K562 (cell line): Measurements from ENCODE around the gene CUTC. TPM values are rescaled to one million over a fixed set of nuclear protein-coding genes. Genes with fewer than 3 reads are reported as not detected.

Source experiments
- ATAC-seq: fragments of 200-7000 bp; cut with Tn5 transposase; 3 replicates; pipeline ENCODE4 v1.9.1; 2020; ENCODE audit warnings: moderate library complexity
- BruUV-seq: library from RNA; stranded (reverse); fragments of 400-500 nt; replicated peaks from 2 replicates; lab custom pipeline; 2021; lab: Mats Ljungman, UMichigan
- CTCF ChIA-PET: fragments of 300-600 bp; formaldehyde crosslinking; extraction: SDS; loops from one replicate; lab custom pipeline; 2021; ENCODE audit warnings: low intra/inter-chr PET ratio; lab: Yijun Ruan, JAX
- POLR2A ChIA-PET: fragments of 300-600, 350-650 bp; sonication (Branson Sonifier 250); formaldehyde crosslinking; extraction: SDS; loops from one replicate; lab custom pipeline; 2021; ENCODE audit warnings: antibody characterized with exemption, inconsistent platforms; lab: Yijun Ruan, JAX
- DNase-seq, 4 experiments: peaks; one replicate each; pipeline versions ENCODE4 v3.0.0 to v3.0.0-alpha.2; 2011 to 2018; ENCODE audit warnings: low spot score in 3 of 4, mixed read lengths in 3 of 4; ENCODE audit errors: extremely low read depth in 1 of 4
- FAIRE-seq: peaks from 2 replicates; lab custom pipeline; 2011; peaks lifted over from hg19 to GRCh38; lab: Jason Lieb, UNC
- H2AFZ ChIP-seq: 2 replicates; pipeline ENCODE4 v1.6.0; 2011; ENCODE audit warnings: low read depth, low read length, control low read depth, inconsistent platforms
- H3K27ac ChIP-seq: fragments of 200-600 bp; 3 replicates; pipeline ENCODE4 v1.8.0; 2011; ENCODE audit warnings: low read depth, mild to moderate bottlenecking, control low read depth, inconsistent platforms, low read length, moderate library complexity, mixed read lengths; ENCODE audit errors: extremely low read depth
- H3K27me3 ChIP-seq, 2 experiments: fragments of 300-600 bp in 1 of 2; 2 replicates in 1 of 2; 3 replicates in 1 of 2; pipeline versions ENCODE4 v1.6.0 to v1.8.0; 2011; ENCODE audit warnings: inconsistent platforms in 2 of 2, low read length in 2 of 2, mild to moderate bottlenecking in 1 of 2, mixed read lengths in 1 of 2, moderate library complexity in 1 of 2; ENCODE audit not compliant: control insufficient read depth in 2 of 2, insufficient read depth in 2 of 2
- H3K36me3 ChIP-seq: fragments of 300-600 bp; 3 replicates; pipeline ENCODE4 v1.8.0; 2011; ENCODE audit warnings: mild to moderate bottlenecking, low read length, inconsistent platforms; ENCODE audit not compliant: control insufficient read depth, insufficient read depth
- H3K4me1 ChIP-seq, 2 experiments: fragments of 200-600 bp in 1 of 2; replicated peaks in 1 of 2; 2 replicates in 1 of 2; 3 replicates in 1 of 2; pipeline versions ENCODE4 v1.5.1 to v1.8.0; 2011; ENCODE audit warnings: inconsistent platforms in 2 of 2, low read length in 2 of 2, mild to moderate bottlenecking in 1 of 2, mixed read lengths in 1 of 2, moderate library complexity in 1 of 2; ENCODE audit not compliant: control insufficient read depth in 2 of 2, insufficient read depth in 2 of 2
- H3K4me2 ChIP-seq: 2 replicates; pipeline ENCODE4 v1.6.1; 2011; ENCODE audit warnings: low read length, control low read depth, inconsistent platforms, mixed read lengths; ENCODE audit not compliant: insufficient read depth
- H3K4me3 ChIP-seq: fragments of 200-600 bp; sonication (generic), shearing (Covaris generic); 2 replicates; pipeline ENCODE4 v1.5.1; 2016; ENCODE audit warnings: control low read depth, inconsistent platforms
- H3K79me2 ChIP-seq: fragments of 200-600 bp; 3 replicates; pipeline ENCODE4 v1.8.0; 2011; ENCODE audit warnings: low read length, inconsistent platforms; ENCODE audit not compliant: control insufficient read depth, insufficient read depth
- H3K9ac ChIP-seq, 2 experiments: 2 replicates each; pipeline versions ENCODE4 v1.6.0 to v1.6.1; 2011; ENCODE audit warnings: low read depth in 2 of 2, low read length in 2 of 2, control low read depth in 1 of 2, inconsistent platforms in 1 of 2, mild to moderate bottlenecking in 1 of 2, mixed read lengths in 1 of 2; ENCODE audit not compliant: insufficient read depth in 1 of 2
- H3K9me1 ChIP-seq: one replicate; pipeline ENCODE4 v1.6.0; 2011; ENCODE audit warnings: inconsistent platforms, mild to moderate bottlenecking, low read length, moderate library complexity; ENCODE audit not compliant: control insufficient read depth, insufficient read depth
- H3K9me3 ChIP-seq: replicated peaks from 2 replicates; pipeline ENCODE4 v1.5.1; 2011; ENCODE audit warnings: low read depth, low read length, inconsistent platforms; ENCODE audit not compliant: control insufficient read depth, insufficient read depth
- H4K20me1 ChIP-seq: replicated peaks from 2 replicates; pipeline ENCODE4 v1.6.1; 2011; ENCODE audit warnings: low read length, inconsistent platforms, mixed read lengths; ENCODE audit not compliant: control insufficient read depth, insufficient read depth
- BRF2 ChIP-seq: IDR thresholded peaks from 3 replicates; pipeline ENCODE4 v1.6.1; 2011; ENCODE audit warnings: borderline replicate concordance, mild to moderate bottlenecking; ENCODE audit not compliant: insufficient read length, insufficient read depth
- CHAMP1 ChIP-seq: fragments of 450-650 bp; IDR thresholded peaks from 2 replicates; pipeline ENCODE4 v1.6.1; 2016; ENCODE audit warnings: mild to moderate bottlenecking
- DNMT1 ChIP-seq: fragments of 450-650 bp; IDR thresholded peaks from 2 replicates; pipeline ENCODE4 v1.6.1; 2016; ENCODE audit warnings: antibody characterized with exemption, mild to moderate bottlenecking
- EP300 ChIP-seq: IDR thresholded peaks from 2 replicates; pipeline ENCODE4 v1.6.1; 2012; ENCODE audit warnings: low read length, improper control_type of control experiment
- NR3C1 ChIP-seq: sonication (generic); formaldehyde crosslinking; IDR thresholded peaks from 2 replicates; pipeline ENCODE4 v1.8.1; 2022; ENCODE audit warnings: missing genetic modification reagents
- TAF7 ChIP-seq: fragments of 450-650 bp; IDR thresholded peaks from 2 replicates; pipeline ENCODE4 v1.6.1; 2016; ENCODE audit warnings: missing genetic modification characterization, missing compliant biosample characterization
- THRAP3 ChIP-seq: fragments of 450-650 bp; IDR thresholded peaks from 2 replicates; pipeline ENCODE4 v1.6.1; 2016; ENCODE audit warnings: mild to moderate bottlenecking, inconsistent platforms, borderline replicate concordance
- ZBTB40 ChIP-seq, 2 experiments: fragments of 450-650 bp in 1 of 2; sonication (generic) in 1 of 2; formaldehyde crosslinking in 1 of 2; IDR thresholded peaks; 2 replicates each; pipeline versions ENCODE4 v1.7.1 to v1.9.0; 2016 to 2022; ENCODE audit warnings: inconsistent platforms in 1 of 2, mild to moderate bottlenecking in 1 of 2, missing genetic modification reagents in 1 of 2
- ZSCAN32 ChIP-seq: fragments of 450-650 bp; formaldehyde crosslinking; IDR thresholded peaks from 2 replicates; pipeline ENCODE4 v1.4.0; 2020; ENCODE audit warnings: mild to moderate bottlenecking, moderate library complexity
- WGBS: fragments of 100-300 bp; shearing (Covaris generic); methylation state at CpG from one replicate; pipeline ENCODE4 v1.1.6; 2016; ENCODE audit warnings: low coverage, mixed read lengths; ENCODE audit not compliant: insufficient coverage; ENCODE audit errors: missing lambda C conversion rate; 5-methylcytosine and 5-hydroxymethylcytosine counted together
- in situ Hi-C: fragments of 300-500 bp; cut with MboI; formaldehyde crosslinking; loops from 4 replicates; pipeline ENCODE4 v1.15.0; 2018; ENCODE audit warnings: inconsistent platforms, mixed read lengths
- intact Hi-C: fragments of 100-400 bp; cut with micrococcal nuclease; formaldehyde crosslinking; loops from 2 replicates; pipeline ENCODE4 v1.14.2; 2022
- polyA plus RNA-seq, 8 experiments: library from polyadenylated mRNA; depleted of rRNA in 4 of 8; stranded (reverse) in 5 of 8; unstranded in 3 of 8; fragments of >200 nt; fragmentation: Nextera tagmentation in 2 of 8; fragmentation: Illumina TruSeq in 1 of 8; extraction: Ambion mirVana in 2 of 8; extraction: Trizol in 1 of 8; gene quantifications; 2 replicates each; pipeline versions ENCODE4 v1.2.1 to v1.2.3, GENCODE V29; 2011 to 2014; ENCODE audit warnings: inconsistent platforms in 1 of 8, missing spikeins in 1 of 8
- total RNA-seq, 7 experiments: library from RNA; depleted of rRNA in 6 of 7; stranded (reverse); fragments of >200 nt in 6 of 7; fragmentation: Illumina TruSeq in 2 of 7; extraction: Trizol in 2 of 7; gene quantifications; 2 replicates each; pipeline versions ENCODE4 v1.2.1 to v1.2.3, GENCODE V29; 2011 to 2021; ENCODE audit warnings: low replicate concordance in 1 of 7

The CUTC gene
- total and polyA plus RNA-seq, 9 of the 15 experiments (the other 6 are each of a cell fraction or from before 2014, with no cell fraction given): 18.6 to 69.3 (median 32.3) TPM

GRCh38 chr10:99754670-99755069, 22.6 kb downstream of the CUTC start:
- FAIRE-seq (no peak), ATAC-seq (no peak), DNase-seq (no peak)
- Histone ChIP-seq H3K9me1 (no peaks in the 10 kb centered on the region), H2AFZ (no peak overlapping the region), H3K9ac (no peak overlapping the region), H3K4me1 (no peaks in the 10 kb centered on the region), H4K20me1 (no peaks in the 10 kb centered on the region), H3K79me2 (no peaks in the 10 kb centered on the region), H3K27me3 (no peaks in the 10 kb centered on the region), H3K27ac (no peak overlapping the region), H3K4me3 (no peak overlapping the region), H3K4me2 (no peak overlapping the region), H3K9me3 (no peaks in the 10 kb centered on the region), H3K36me3 (peaks cover 63% of the 10 kb centered on the region)
- 87% methylated on average over 1 of the region's 1 CpG for WGBS
- in situ Hi-C loops (no loop called here), intact Hi-C loops (no loop called here)
- no TSS peak for BruUV-seq
- POLR2A ChIA-PET: no interaction called here
- CTCF ChIA-PET: no interaction called here
- TF ChIP-seq DNMT1 (no peak), THRAP3 (no peak), TAF7 (tag) (no peak), ZSCAN32 (CRISPR knock-in tag) (no peak), BRF2 (no peak), ZBTB40 (IDR thresholded peaks at IDR 0.05) (no peak), ZBTB40 (CRISPR knock-in tag; IDR thresholded peaks at IDR 0.05) (no peak), CHAMP1 (no peak), EP300 (no peak), NR3C1 (CRISPR knock-in tag) (no peak)
